ENCODE results near the gene FOSL1.

The FOSL1 gene

DNA sequence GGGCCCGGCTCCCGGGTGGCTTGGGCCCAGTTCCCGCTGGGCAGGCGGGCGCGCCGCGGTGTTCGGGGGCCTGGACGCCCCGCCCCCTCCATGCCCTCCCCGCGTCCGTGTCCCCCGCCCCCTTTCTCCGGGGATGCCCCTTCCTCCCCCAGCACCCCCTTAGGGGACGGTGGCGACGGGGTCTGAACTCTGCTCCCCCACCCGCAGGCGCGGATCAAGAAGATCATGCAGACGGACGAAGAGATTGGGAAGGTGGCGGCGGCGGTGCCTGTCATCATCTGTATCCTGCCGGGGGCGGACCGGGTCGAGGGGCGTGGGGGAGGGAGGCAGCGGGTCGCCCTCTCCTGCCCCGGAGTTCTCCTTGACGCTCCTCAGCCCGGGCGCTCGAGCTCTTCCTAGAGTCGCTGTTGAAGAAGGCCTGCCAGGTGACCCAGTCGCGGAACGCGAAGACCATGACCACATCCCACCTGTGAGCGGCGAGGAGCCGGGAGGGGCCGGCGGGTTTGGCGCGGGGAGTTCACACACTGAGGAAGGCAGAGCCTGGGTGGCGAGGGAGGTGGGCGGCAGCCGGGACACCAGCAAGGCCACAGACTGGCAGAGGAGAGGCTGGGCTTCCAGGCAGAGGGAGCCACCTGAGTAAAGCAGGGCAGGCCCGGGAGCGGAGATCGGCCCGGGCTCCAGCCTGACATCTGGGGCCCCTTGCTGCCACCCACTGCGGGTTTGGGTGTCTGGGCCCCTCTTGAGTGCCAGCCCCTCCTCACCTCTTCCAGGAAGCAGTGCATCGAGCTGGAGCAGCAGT is 19.6 kb upstream of the FOSL1 start:
- DNase-seq (ENCODE audit: low read depth in 4 of 4, low spot score in 1 of 4) = peak in 1 of 4 experiments; percentile 31

DNA sequence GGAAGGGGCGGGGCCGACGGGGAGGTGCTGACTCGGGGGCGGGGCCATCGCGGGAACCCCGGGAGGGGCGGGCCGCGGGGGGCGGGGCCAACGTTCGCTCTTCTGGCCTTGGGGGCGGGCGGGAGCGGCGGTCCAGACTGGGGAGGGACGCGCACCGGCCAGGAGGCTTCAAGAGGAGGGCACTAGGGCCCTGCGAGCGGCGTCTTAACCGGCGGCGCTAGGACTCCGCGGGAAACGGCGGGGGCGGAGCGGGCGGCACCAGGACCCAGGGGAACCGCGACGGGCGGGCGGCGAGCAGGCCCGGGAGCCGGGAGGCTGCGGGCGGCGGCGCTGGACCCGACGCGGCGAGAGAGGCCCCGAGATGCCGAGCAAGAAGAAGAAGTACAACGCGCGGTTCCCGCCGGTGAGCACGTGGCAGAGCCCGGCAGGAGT is 19.0 kb upstream of the FOSL1 start, which contains the start of gene DRAP1:
Gene DRAP1 (plus strand): TSS at position 286 of the 432 bp plus-strand sequence. CDS start 76 bp downstream, at position 362.
- peak; percentile 97 to 99 (median 98) for DNase-seq (ENCODE audit: low read depth in 4 of 4, low spot score in 1 of 4)

DNA sequence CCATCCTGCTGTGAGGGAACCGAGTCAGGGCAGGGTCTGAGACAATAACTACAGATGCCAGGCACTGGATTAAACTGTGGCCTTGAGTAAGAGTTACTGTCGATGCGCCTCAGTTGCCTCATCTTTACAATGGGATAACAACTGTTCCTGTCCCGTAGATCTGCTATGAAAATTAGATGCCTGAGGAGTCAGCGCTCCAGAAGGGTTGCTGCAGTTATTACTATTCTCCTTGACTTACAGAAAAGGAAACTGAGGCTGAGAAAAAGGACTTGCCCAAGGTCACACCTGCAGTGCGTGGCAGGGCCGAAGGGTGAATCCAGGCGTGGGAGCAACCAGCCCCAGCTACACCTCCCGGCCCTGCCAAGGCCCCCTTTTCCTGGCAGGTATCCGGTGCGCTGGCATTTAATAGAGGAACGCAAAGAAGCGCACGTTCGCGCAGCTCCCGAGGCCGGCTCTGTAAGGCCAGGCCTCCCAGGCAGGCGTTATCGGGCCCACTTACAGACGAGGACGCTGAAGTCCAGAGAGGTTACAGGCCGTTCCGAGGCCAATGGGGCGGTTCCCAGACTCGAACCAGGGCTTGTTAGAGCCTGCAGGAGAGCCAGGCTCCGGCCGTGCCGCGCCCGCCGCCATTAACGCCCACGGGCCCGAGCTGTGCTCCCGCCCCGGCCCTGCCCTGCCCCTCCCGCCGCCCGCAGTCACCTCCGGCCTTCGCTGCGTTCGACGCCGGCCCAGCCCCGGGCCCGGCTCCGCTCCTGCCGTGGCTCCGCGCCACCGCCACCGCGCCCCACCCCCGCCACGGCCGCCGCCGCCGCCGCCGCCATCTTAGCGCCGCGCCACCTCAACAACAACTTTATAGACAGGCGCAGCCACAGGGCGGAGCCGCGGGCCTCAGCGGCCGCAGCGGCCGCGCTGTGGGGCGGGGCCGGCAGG is 18.3 kb upstream of the FOSL1 start, which contains the start of gene C11orf68:
Gene C11orf68 (minus strand): TSS at position 852 of the 930 bp plus-strand sequence. CDS start 31 bp downstream, at position 821.
- no peak for DNase-seq (ENCODE audit: low read depth in 4 of 4, low spot score in 1 of 4)

DNA sequence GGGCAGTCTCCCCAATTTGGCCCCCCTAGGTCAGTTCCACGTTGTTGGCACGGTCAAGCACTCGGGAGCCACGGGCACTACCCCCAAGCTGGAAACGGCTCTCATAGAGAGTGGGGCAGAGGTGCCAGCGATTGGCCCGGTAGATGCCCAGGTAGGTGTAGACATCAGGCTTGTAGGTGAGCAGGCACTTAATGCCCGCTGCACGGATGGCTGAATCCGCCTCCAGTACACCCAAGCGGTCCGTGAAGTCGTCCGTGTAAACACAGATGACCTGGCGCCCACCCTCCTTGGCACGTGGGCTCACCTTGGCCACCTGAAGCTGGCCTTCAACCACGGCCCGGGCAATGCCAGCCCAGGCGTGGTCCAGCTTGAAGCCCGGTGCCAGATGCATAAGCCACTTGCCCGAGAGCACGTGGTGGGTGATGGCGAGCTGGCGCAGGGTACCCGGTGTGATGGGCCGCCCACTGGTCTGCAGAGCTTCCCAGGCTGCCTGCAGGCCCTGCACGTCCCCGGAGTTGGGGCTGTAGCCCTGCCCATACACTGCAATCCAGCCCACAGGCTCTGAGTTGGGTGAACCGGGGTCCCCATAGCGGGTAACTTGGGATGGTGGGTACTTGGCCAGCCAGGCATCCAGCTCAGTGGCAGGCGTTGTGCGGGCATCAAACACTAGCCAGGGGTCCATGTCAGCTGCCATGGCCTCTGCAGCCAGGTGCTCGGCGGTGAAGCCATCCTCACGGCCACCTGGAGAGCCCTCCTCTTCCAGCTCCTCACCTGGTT is 17.4 kb upstream of the FOSL1 start:
- DNase-seq (ENCODE audit: low read depth in 4 of 4, low spot score in 1 of 4) = no peak

DNA sequence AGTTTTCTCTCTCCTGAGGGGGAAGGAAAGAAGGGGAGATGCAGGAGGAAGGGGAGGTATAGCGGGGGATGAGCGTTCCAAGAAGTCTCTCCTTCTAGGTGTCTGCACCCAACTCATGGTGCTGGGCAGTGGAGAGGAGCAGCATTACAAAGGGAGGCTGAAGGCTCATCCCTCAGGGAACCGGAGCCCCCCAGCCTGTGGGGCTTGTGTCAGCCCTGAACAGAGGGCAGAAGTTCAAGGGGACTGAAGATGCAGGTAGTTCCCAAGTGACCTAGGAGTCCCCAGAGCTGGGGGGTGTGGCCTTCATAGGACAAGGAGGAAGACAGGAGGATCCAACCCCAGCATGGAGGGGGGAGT is 16.9 kb upstream of the FOSL1 start:
- no peak for DNase-seq (ENCODE audit: low read depth in 4 of 4, low spot score in 1 of 4)

DNA sequence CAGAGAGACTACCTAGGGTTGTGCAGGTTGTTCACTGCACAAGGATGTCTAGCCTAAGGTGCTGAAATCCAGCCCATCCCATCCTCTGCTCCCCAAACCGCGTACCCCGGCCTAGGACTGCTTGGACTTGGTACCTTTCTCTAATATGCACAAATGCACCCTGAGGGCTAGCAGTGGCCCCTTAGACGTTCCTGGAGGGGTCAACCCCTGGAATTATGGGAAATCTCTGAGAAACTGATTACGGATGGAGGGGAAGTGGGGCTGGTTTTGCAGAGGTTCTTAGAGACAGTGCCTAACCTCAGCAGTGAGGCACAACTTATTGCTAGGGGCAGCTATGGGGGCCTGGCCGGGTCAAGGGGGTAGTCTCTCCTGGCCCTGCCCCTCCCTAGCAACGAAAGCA is 16.2 kb upstream of the FOSL1 start:
- no peak for DNase-seq (ENCODE audit: low read depth in 4 of 4, low spot score in 1 of 4)

DNA sequence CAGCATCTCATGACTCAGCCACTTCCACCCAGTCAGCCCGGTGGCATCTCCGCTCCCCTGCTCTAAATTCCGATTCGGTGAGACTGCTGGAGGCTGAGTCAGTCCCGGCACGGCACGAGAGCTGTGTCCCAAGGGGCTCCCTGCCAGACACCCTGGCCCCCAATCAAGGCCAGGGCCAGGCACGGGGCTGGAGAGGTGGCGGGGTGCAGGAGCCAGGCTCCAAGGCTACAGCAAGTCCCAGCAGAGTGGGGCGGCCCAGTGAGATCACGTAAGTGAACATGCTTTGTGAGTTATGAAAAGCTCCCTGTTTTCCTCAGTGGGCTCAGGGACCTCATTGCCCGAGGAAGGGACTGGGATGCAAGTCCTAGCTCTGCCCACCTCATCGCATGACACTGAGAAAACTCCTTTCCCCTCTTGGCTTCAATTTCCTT is 15.6 kb upstream of the FOSL1 start:
- DNase-seq (ENCODE audit: low read depth in 4 of 4, low spot score in 1 of 4) = no peak

DNA sequence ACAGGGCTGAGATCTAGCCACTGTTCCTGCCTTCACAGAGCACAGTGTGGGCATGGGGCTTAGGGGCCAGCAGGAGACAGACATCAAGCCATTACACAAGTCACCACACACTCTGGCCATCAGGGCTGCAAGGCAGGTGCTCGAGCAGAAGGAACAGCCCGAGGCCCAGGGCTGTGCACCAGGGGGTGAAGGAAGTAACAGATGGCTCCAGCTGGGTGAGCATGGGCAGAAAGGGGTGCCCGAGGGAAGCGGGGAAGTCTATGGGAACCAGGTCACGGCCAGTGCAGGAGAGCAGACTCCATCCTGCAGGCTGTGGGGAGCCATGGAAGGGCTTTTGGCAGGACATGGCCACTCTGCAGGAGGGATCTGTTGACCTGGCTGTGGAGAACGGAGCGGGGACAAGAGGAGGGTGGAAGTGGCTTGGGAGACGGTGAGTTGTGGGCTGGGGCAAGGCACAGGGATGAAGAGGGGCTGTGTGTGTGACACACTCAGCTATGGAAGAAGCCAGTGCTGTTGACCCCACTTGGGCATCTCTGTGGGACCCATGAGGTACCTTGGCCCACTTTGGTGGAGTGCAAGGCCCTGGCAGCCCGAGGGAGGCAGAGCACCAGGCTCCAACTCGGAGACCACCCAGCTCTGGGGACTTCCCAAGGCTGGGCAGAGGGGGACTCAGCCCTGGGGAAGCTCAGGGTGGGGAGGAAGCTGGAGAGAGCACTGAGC is 15.1 kb upstream of the FOSL1 start:
- no peak for DNase-seq (ENCODE audit: low read depth in 4 of 4, low spot score in 1 of 4)

DNA sequence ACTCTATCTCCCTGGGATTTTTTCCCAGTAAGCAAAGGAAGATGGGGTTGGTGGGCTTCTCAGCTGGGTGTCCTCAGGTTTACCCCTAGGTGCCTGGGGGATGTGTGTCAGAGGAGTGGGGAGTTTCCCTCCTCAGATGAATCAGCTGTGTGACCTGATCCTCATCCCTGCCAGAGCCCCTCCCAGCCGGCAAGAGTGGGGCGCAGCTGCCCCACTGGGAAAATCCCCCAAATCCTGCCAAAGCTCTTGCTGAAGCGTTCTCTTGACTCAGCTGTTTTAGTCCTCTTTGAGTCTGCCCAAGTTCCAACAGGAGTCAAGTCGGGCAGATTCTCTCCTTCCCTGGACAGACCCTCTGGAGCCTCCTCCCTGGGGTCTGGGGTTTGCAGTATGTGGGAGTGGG is 12.7 kb upstream of the FOSL1 start:
- no peak for DNase-seq (ENCODE audit: low read depth in 4 of 4, low spot score in 1 of 4)

DNA sequence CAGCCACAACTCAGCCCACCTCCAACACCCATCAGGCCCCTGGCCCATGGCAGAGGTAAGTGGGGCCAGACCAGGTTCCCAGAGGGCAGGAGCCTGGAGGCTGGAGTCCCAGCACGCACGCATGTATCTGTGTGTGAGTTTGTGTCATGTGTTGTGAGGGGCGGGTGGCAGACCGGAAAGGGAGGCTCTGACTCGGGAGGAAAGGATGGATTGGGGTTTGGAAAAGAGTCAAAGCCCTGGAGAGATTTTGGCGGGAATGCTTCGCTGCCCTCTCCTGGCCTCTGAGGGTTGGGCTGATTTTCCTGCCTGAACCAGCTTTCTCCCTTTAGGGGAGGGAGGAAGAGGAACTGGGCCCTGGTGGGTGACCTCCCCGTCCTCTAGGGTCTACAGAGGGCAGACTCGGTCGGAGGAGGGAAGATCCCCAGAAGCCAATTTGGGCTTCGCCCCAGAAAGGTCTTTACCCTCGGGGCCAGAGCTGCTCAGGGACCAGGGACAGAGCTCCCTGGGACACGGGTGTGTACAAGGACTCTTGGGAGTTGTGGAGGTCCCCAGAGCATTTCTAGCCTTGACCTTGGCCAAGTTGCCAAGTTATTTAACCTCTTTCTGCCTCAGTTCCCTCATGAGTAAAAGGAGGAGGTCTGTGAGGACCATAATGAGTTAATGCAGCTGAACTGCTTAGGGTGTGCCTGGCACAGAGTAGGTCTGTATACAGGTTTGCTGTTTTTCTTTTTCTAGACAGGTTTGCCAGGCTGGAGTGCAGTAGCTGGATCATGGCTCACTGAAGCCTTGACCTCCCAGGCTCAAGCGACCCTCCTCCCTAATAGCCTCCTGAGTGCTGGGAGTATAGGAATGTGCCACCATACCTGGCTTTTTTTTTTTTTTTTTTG is 11.7 kb upstream of the FOSL1 start:
- DNase-seq (ENCODE audit: low read depth in 4 of 4, low spot score in 1 of 4) = no peak

DNA sequence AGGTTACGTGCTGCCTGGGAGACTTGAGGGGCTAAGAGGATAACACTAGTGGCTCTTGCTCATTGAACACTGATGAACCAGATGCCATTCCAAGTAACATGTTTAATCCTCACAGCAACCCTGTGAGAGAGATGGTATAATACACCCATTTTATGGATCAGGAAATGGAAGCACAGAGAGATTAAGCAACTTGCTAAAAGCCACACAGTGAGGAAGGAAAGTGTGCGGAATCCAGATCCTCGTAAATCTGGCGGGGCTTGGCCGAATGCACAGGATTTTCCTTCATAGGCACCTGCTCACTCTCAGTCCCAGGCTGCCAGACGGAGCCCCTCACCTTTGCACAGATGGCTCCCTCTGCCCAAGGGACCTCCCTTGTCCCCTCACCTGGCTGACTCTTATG is 7.7 kb upstream of the FOSL1 start:
- DNase-seq (ENCODE audit: low read depth in 4 of 4, low spot score in 1 of 4) = no peak

DNA sequence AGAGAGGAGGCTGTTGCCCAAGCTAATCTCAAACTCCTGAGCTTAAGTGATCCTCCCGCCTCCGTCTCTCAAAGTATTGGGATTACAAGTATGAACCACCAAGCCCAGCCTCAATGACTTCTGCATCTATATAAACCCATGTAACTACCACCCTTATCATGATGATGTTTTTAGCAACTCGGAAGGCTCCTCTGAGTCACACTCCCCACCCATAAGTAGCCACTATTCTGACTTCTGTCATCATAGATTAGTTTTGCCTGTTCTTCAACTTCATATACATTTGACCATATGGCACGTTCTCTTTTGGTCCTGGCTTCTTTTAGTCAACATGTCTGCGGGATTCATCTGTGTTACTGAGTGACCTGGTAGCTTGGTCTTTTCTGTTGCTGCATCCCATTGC is 6.4 kb upstream of the FOSL1 start:
- no peak for DNase-seq (ENCODE audit: low read depth in 4 of 4, low spot score in 1 of 4)

DNA sequence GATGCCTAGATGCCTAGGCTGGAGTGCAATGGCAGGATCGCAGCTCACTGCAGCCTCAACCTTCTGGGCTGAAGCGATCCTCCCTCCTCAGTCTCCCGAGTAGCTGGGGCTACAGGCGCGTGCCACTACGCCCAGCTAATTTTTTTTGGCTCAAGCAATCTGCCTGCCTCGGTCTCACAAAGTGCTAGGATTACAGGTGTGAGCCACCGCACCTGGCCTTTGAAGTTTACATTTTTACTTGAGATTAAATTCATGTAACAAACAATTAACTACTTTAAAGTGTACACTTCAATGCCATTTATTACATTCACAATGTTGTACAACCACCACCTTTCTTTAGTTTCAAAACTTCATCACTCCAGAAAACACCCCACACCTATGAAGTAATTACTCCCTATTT is 3.5 kb upstream of the FOSL1 start:
- no peak for DNase-seq (ENCODE audit: low read depth in 4 of 4, low spot score in 1 of 4)

DNA sequence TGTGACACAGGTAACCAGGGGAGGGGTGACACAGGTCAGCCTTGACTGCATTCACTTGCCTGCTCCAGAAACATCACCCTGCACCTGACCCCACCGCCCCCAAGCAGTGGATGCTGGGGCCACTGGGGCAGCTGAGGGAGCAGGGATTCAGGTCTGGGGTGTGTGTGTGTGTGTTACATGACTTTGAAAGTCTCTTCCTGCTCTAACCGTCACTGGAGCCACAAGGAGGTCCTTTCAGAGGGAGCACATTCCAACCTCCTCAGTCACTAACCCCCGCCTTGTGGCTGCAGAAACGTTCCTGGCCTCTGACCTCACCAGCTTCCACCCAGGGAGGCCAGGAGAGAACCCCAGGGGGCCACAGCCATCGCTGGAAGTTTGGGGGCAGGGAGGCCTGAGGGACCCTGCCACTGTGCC is 2.9 kb upstream of the FOSL1 start:
- no peak for DNase-seq (ENCODE audit: low read depth in 4 of 4, low spot score in 1 of 4)

DNA sequence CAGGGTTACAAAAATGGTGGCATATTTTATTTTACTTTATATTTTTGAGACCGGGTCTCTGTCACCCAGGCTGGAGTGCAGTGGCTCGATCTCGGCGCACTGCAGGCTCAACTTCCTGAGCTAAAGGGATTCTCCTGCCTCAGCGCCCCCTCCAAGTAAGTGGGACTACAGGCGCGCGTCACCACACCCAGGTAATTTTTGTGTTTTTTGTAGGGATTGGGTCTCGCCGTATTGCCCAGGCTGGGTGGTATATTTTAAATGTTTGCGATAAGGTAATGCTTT is 652 bp upstream of the FOSL1 start:
- DNase-seq (ENCODE audit: low read depth in 4 of 4, low spot score in 1 of 4) = no peak

DNA sequence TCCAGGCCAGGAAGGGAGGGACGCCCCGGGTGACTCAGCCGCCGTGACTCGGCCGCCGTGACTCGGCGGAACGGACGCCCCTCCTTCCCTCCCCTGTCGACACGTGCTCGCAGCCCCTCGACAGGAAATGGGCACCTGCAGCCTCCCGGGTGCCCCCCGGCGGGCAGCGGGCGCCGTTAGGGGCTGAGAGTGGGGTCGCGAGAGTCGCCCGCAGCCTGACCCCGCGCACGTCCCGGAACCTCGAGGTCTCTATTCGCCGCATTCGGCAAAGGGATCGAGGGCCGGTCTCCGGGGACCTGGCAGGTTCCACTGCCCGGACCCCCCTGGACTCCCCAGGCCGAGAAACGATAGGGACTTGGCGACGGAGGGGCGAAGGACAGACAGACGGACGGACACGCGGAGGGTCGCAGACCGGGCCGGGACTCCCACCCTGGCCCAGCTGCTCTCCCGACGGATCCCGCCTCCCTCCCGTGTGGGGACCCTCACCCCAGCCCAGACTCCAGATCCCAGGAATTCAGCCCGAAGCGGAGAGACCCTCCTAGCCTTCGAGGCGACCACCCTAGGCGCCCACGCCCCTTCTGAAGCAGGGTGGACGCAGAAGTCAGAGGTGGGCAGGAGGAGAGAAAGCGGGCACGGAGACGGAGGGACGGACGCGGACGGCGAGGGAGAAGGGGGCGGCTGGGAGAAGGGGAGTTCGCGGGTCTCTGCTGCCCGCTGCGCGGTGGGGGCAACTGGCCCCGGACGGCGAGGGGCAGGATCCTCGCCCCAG is 648 bp downstream of the FOSL1 start:
- peak in 3 of 4 experiments; percentile 58 to 78 (median 67) for DNase-seq (ENCODE audit: low read depth in 4 of 4, low spot score in 1 of 4)

DNA sequence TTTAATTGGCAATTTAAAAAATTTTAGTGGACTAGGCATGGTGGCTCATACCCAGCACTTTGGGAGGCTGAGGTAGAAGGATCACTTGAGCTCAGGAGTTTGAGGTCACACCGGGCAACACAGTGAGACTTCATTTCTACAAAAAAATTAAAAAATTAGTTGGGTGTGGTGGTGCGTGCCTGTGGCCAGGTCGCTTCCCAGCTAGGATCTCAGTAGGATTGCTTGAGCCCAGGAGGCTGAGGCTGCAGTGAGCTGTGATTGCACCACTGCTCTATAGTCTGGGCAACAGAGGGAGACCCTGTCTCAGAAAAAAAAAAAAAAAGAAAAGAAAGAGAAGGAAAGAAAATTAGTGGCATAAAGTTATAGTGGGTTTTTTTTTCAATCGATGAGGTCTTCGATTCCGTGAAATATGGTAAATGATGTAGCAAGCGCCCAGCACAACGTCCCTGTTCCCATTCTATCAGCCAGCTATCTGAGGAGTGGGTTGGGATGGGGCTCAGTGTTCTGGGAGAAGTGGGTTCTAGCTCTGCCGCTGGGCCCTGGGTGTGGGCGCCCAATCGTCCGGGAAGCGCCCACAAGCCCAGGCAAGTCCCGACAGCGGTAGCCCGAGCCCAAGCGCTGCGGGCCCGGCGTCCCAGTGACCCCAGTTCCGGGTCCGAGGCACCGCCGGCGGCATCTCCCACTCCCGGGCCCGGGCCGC is 1.4 kb downstream of the FOSL1 start:
- DNase-seq (ENCODE audit: low read depth in 4 of 4, low spot score in 1 of 4) = no peak

DNA sequence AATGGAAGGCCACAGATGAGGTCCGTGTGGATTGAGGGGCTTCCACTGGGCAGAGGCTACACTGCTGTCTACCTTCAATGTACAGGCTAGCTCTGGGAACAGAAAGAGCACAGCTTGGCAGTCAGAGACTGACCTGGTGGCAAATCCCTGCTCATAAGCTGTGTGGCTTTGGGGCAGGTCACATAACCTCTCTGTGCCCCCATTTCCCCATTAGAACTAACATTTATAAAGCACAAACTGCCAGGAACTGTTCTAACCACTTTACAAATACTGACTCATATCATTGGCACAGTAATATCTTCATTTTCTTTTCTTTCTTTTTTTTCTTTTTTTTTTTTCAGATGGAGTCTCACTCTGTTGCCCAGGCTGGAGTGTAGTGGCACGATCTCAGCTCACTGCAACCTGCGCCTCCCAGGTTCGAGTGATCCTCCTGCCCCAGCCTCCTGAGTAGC is 3.1 kb downstream of the FOSL1 start:
- no peak for DNase-seq (ENCODE audit: low read depth in 4 of 4, low spot score in 1 of 4)

All from stimulated activated CD4-positive, alpha-beta T cell treated with anti-CD3 and anti-CD28 coated beads, Interleukin-1b, Interleukin-23, amount 100 ng/mL, for 24 hours (primary cell).